Measurements from ENCODE around the gene CD86.
"Not testable (repeated sequence)": the region's sequence is repeated elsewhere in the genome, so short reads cannot be mapped to it uniquely, and the experiment has no call there.

CD86 gene

DNA sequence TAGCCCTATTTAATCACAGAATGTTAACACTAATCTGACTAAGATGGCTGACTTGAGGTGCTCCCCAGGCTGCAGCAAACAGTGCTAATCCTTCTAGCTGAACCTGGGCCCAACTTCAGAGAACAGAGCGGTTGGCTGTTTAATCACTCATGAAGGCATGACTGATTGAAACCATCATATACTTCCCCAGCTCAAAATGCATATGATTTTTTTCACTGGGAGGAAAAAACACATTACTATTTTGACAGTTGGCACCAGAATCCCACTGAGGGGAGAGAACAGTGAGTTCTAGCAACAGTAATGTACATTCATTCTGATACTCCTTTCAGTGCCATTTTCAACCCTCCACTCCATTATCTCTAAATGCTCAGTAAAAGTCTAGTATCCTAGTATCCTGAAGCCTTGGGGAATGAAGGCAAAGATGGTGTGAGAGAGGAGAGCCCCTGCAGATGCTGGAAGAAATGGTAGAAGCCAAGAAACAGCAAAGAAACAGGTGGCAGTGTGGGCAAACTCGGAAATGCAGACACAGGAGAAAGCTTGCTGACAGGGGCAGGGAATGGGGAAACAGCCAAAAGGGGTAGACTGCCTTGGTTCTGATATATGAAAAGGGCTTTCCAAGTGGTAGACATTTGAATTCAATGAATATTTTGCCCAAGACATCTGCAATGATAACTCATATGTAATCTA lies 93.9 kb downstream of the CD86 start:
- TF ChIP-seq EZH2phosphoT487 (IDR thresholded peaks at IDR 0.05; ENCODE audit: borderline replicate concordance, low read length) = no peak
- peaks cover 4% of the 10 kb centered on the region; the same call in 1 of the 2 replicates for H3K27me3 ChIP-seq (ENCODE audit: control insufficient read depth, low read length)
- H3K36me3 ChIP-seq (ENCODE audit: control insufficient read depth, low read length) = no peaks in the 10 kb centered on the region
- H3F3A ChIP-seq (ENCODE audit: control insufficient read depth, insufficient read depth) = no peaks in the 10 kb centered on the region
- no peaks in the 10 kb centered on the region for H4K20me1 ChIP-seq (ENCODE audit: control insufficient read depth, insufficient read depth, low read depth, low read length)
- no peak overlapping the region for H3K4me2 ChIP-seq (ENCODE audit: low read length)
- no peak overlapping the region for H3K4me3 ChIP-seq (ENCODE audit: low read length)
- H3K9me3 ChIP-seq (ENCODE audit: control insufficient read depth, insufficient read depth, low read length) = peaks cover 6% of the 10 kb centered on the region; the same call in 1 of the 2 replicates
- H3K9me2 ChIP-seq (replicated peaks; ENCODE audit: control insufficient read depth, low read length) = no peaks in the 10 kb centered on the region
- no peaks in the 10 kb centered on the region for H3K79me2 ChIP-seq (ENCODE audit: control insufficient read depth, low read length)
- no peak overlapping the region for H3K27ac ChIP-seq (ENCODE audit: low read depth, low read length)
- no peaks in the 10 kb centered on the region for H3K4me1 ChIP-seq (ENCODE audit: control insufficient read depth, low read length)

DNA sequence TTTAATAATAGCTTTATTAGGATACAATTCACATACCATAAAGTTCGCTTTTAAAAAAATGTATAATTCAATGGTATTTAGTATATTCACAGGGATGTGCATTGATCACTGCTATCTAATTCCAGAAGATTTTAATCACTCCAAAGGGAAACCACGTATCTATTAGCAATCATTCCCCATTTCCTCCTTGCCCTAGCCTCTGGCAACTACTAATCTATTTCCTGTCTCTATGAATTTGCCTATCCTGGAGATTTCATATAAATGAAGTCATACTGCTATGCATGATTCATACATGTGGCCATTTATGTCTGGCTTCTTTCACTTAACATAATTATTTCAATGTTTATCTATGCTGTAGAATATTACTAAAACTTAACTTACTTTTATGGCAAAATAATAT lies 96.3 kb downstream of the CD86 start:
- no peaks in the 10 kb centered on the region for H3K4me1 ChIP-seq (ENCODE audit: control insufficient read depth, low read length)
- H3K4me3 ChIP-seq (ENCODE audit: low read length) = no peak overlapping the region
- no peaks in the 10 kb centered on the region for H3F3A ChIP-seq (ENCODE audit: control insufficient read depth, insufficient read depth)
- no peaks in the 10 kb centered on the region for H3K79me2 ChIP-seq (ENCODE audit: control insufficient read depth, low read length)
- H3K9me3 ChIP-seq (ENCODE audit: control insufficient read depth, insufficient read depth, low read length) = peaks cover 19% of the 10 kb centered on the region; the same call in 1 of the 2 replicates
- no peaks in the 10 kb centered on the region for H3K27me3 ChIP-seq (ENCODE audit: control insufficient read depth, low read length)
- no peaks in the 10 kb centered on the region for H3K9me2 ChIP-seq (replicated peaks; ENCODE audit: control insufficient read depth, low read length)
- no peak overlapping the region for H3K27ac ChIP-seq (ENCODE audit: low read depth, low read length)
- H4K20me1 ChIP-seq (ENCODE audit: control insufficient read depth, insufficient read depth, low read depth, low read length) = no peaks in the 10 kb centered on the region
- no peak for TF ChIP-seq EZH2phosphoT487 (IDR thresholded peaks at IDR 0.05; ENCODE audit: borderline replicate concordance, low read length)
- TF ChIP-seq, protein P1, sequence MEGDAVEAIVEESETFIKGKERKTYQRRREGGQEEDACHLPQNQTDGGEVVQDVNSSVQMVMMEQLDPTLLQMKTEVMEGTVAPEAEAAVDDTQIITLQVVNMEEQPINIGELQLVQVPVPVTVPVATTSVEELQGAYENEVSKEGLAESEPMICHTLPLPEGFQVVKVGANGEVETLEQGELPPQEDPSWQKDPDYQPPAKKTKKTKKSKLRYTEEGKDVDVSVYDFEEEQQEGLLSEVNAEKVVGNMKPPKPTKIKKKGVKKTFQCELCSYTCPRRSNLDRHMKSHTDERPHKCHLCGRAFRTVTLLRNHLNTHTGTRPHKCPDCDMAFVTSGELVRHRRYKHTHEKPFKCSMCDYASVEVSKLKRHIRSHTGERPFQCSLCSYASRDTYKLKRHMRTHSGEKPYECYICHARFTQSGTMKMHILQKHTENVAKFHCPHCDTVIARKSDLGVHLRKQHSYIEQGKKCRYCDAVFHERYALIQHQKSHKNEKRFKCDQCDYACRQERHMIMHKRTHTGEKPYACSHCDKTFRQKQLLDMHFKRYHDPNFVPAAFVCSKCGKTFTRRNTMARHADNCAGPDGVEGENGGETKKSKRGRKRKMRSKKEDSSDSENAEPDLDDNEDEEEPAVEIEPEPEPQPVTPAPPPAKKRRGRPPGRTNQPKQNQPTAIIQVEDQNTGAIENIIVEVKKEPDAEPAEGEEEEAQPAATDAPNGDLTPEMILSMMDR (IDR thresholded peaks at IDR 0.05; ENCODE audit: low read depth, low read length, poor library complexity, severe bottlenecking) = no peak
- no peaks in the 10 kb centered on the region for H3K36me3 ChIP-seq (ENCODE audit: control insufficient read depth, low read length)
- no peak overlapping the region for H3K4me2 ChIP-seq (ENCODE audit: low read length)

DNA sequence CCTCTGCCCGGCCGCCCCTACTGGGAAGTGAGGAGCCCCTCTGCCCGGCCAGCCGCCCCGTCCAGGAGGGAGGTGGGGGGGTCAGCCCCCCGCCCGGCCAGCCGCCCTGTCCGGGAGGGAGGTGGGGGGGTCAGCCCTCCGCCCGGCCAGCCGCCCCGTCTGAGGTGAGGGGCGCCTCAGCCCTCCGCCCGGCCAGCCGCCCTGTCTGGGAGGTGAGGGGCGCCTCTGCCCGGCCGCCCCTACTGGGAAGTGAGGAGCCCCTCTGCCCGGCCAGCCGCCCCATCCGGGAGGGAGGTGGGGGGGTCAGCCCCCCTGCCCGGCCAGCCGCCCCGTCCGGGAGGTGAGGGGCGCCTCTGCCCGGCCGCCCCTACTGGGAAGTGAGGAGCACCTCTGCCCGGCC lies 109.8 kb downstream of the CD86 start:
- H3K36me3 ChIP-seq (ENCODE audit: control insufficient read depth, low read length); H4K20me1 ChIP-seq (ENCODE audit: control insufficient read depth, insufficient read depth, low read depth, low read length); H3K27ac ChIP-seq (ENCODE audit: low read depth, low read length); H3K9me3 ChIP-seq (ENCODE audit: control insufficient read depth, insufficient read depth, low read length); H3K4me1 ChIP-seq (ENCODE audit: control insufficient read depth, low read length); H3K79me2 ChIP-seq (ENCODE audit: control insufficient read depth, low read length); H3K9me2 ChIP-seq (replicated peaks; ENCODE audit: control insufficient read depth, low read length); H3K27me3 ChIP-seq (ENCODE audit: control insufficient read depth, low read length); H3K4me2 ChIP-seq (ENCODE audit: low read length); H3F3A ChIP-seq (ENCODE audit: control insufficient read depth, insufficient read depth); H3K4me3 ChIP-seq (ENCODE audit: low read length): not testable (repeated sequence)

DNA sequence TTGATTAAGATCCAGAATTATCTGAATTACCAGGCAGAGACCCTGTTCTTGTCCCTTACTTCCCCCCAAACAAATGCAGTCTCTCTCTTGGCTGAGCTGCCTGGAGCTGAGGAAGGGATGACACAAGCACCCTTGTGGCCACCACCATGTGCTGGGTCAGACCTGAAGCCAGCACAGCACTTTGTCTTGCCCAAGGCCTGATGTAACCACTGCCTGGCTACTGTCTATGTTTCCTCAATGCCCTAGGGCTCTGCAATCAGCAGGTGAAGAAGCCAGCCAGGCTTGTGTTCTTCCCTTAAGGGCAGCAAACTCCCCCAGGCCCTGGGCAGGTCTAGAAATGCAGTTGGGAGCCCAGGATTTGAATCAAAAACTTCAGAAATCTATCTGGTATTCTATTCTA lies 112.5 kb downstream of the CD86 start:
- Histone ChIP-seq H3K9me2 (replicated peaks; ENCODE audit: control insufficient read depth, low read length) (no peaks in the 10 kb centered on the region), H3F3A (ENCODE audit: control insufficient read depth, insufficient read depth) (no peaks in the 10 kb centered on the region), H3K79me2 (ENCODE audit: control insufficient read depth, low read length) (no peaks in the 10 kb centered on the region), H3K4me2 (ENCODE audit: low read length) (no peak overlapping the region), H3K4me1 (ENCODE audit: control insufficient read depth, low read length) (no peaks in the 10 kb centered on the region), H3K36me3 (ENCODE audit: control insufficient read depth, low read length) (no peaks in the 10 kb centered on the region), H3K4me3 (ENCODE audit: low read length) (no peak overlapping the region), H3K9me3 (ENCODE audit: control insufficient read depth, insufficient read depth, low read length) (no peaks in the 10 kb centered on the region), H3K27me3 (ENCODE audit: control insufficient read depth, low read length) (no peaks in the 10 kb centered on the region), H4K20me1 (ENCODE audit: control insufficient read depth, insufficient read depth, low read depth, low read length) (no peaks in the 10 kb centered on the region), H3K27ac (ENCODE audit: low read depth, low read length) (no peak overlapping the region)
- TF ChIP-seq, protein P1 (IDR thresholded peaks at IDR 0.05; ENCODE audit: low read depth, low read length, poor library complexity, severe bottlenecking) = no peak
- TF ChIP-seq EZH2phosphoT487 (IDR thresholded peaks at IDR 0.05; ENCODE audit: borderline replicate concordance, low read length) = no peak

Measured in DOHH2 (cell line).